ENCODE measurements around the gene HSBP1.

HSBP1 gene

GRCh38 chr16:83807710-83808572, at the start of gene HSBP1:
TSS of gene HSBP1 (plus strand) at chr16:83807978. CDS start at chr16:83808077, 99 bp downstream.
- DNase-seq = peak; percentile 96

GRCh38 chr16:83762141-83762991, 45.4 kb upstream of the HSBP1 start:
- no peak for DNase-seq

- no peak for DNase-seq
Observed at GRCh38 chr16:83762992-83763358, 44.8 kb upstream of the HSBP1 start.

GRCh38 chr16:83768986-83769385, 38.8 kb upstream of the HSBP1 start:
- no peak for DNase-seq

GRCh38 chr16:83769397-83770008, 38.3 kb upstream of the HSBP1 start:
- DNase-seq = no peak

GRCh38 chr16:83771306-83771942, 36.4 kb upstream of the HSBP1 start:
- DNase-seq = no peak

GRCh38 chr16:83772806-83773205, 35.0 kb upstream of the HSBP1 start:
- no peak for DNase-seq

GRCh38 chr16:83774066-83774465, 33.7 kb upstream of the HSBP1 start:
- no peak for DNase-seq

GRCh38 chr16:83776944-83777343, 30.8 kb upstream of the HSBP1 start:
- DNase-seq = no peak

GRCh38 chr16:83779886-83780285, 27.9 kb upstream of the HSBP1 start:
- no peak for DNase-seq

- no peak for DNase-seq
Observed at GRCh38 chr16:83785455-83785854, 22.3 kb upstream of the HSBP1 start.

GRCh38 chr16:83789642-83790401, 18.0 kb upstream of the HSBP1 start:
- DNase-seq = no peak

GRCh38 chr16:83791916-83792315, 15.9 kb upstream of the HSBP1 start:
- DNase-seq = no peak

GRCh38 chr16:83792391-83792790, 15.4 kb upstream of the HSBP1 start:
- no peak for DNase-seq

GRCh38 chr16:83793179-83793578, 14.6 kb upstream of the HSBP1 start:
- DNase-seq = no peak

- DNase-seq = no peak
Observed at GRCh38 chr16:83794860-83795554, 12.8 kb upstream of the HSBP1 start.

GRCh38 chr16:83797013-83797412, 10.8 kb upstream of the HSBP1 start:
- DNase-seq = no peak

GRCh38 chr16:83799336-83799735, 8.4 kb upstream of the HSBP1 start:
- DNase-seq = no peak

- DNase-seq = no peak
Observed at GRCh38 chr16:83802135-83802534, 5.6 kb upstream of the HSBP1 start.

- DNase-seq = no peak
Observed at GRCh38 chr16:83802554-83803205, 5.1 kb upstream of the HSBP1 start.

- DNase-seq = no peak
Observed at GRCh38 chr16:83803811-83804210, 4.0 kb upstream of the HSBP1 start.

Measured in activated T-cell treated with anti-CD3 and anti-CD28 coated beads, Interleukin-2, amount 50 U/mL, for 48 hours (primary cell).